K562 (cell line): ENCODE measurements around the gene SNRNP200. TPM values are rescaled to one million over a fixed set of nuclear protein-coding genes. Genes with fewer than 3 reads are reported as not detected.

Experiments used
- BHLHE40 ChIP-seq: IDR thresholded peaks from 2 replicates; pipeline ENCODE4 v1.6.1; 2011; ENCODE audit warnings: low read length, improper control_type of control experiment
- CEBPG ChIP-seq, 3 experiments: fragments of 200-800 bp in 1 of 3; sonication (Bioruptor generic) in 1 of 3; sonication (generic) in 1 of 3; formaldehyde crosslinking in 1 of 3; IDR thresholded peaks in 2 of 3; conservative IDR thresholded peaks in 1 of 3; 2 replicates each; pipeline versions ENCODE4 v1.6.1 to v1.8.0; 2016 to 2022; ENCODE audit warnings: missing compliant biosample characterization in 2 of 3, missing genetic modification characterization in 2 of 3, mild to moderate bottlenecking in 1 of 3, missing genetic modification reagents in 1 of 3
- HCFC1 ChIP-seq: IDR thresholded peaks from 2 replicates; pipeline ENCODE4 v1.6.1; 2012; ENCODE audit warnings: low read depth, low read length, improper control_type of control experiment
- HDAC1 ChIP-seq, 2 experiments: fragments of 450-650 bp; IDR thresholded peaks; 2 replicates each; pipeline ENCODE4 v1.6.1; 2016 to 2017; ENCODE audit warnings: inconsistent platforms in 1 of 2, mild to moderate bottlenecking in 1 of 2, moderate library complexity in 1 of 2
- SAFB2 ChIP-seq: fragments of 200-400 bp; formaldehyde crosslinking; IDR thresholded peaks from 2 replicates; pipeline ENCODE4 v1.6.1; 2018; ENCODE audit warnings: borderline replicate concordance, low read length, low read depth, moderate library complexity; ENCODE audit not compliant: severe bottlenecking
- ZNF507 ChIP-seq: conservative IDR thresholded peaks from 2 replicates; pipeline ENCODE4 v1.6.1; 2017; ENCODE audit warnings: missing genetic modification characterization, missing compliant biosample characterization
- polyA plus RNA-seq, 8 experiments: library from polyadenylated mRNA; depleted of rRNA in 4 of 8; stranded (reverse) in 5 of 8; unstranded in 3 of 8; fragments of >200 nt; fragmentation: Nextera tagmentation in 2 of 8; fragmentation: Illumina TruSeq in 1 of 8; extraction: Ambion mirVana in 2 of 8; extraction: Trizol in 1 of 8; gene quantifications; 2 replicates each; pipeline versions ENCODE4 v1.2.1 to v1.2.3, GENCODE V29; 2011 to 2014; ENCODE audit warnings: inconsistent platforms in 1 of 8, missing spikeins in 1 of 8
- total RNA-seq, 7 experiments: library from RNA; depleted of rRNA in 6 of 7; stranded (reverse); fragments of >200 nt in 6 of 7; fragmentation: Illumina TruSeq in 2 of 7; extraction: Trizol in 2 of 7; gene quantifications; 2 replicates each; pipeline versions ENCODE4 v1.2.1 to v1.2.3, GENCODE V29; 2011 to 2021; ENCODE audit warnings: low replicate concordance in 1 of 7
- TF ChIP-seq, protein P1 (sequence below): fragments of 450-650 bp; formaldehyde crosslinking; conservative IDR thresholded peaks from 2 replicates; pipeline ENCODE4 v1.4.0; 2022; ENCODE audit warnings: mild to moderate bottlenecking, missing genetic modification characterization
- TF ChIP-seq, protein P2 (sequence below), 2 experiments: fragments of 450-650 bp in 1 of 2; IDR thresholded peaks; 2 replicates each; pipeline ENCODE4 v1.6.1; 2011 to 2017; ENCODE audit warnings: low read depth in 2 of 2, antibody characterized with exemption in 1 of 2, borderline replicate concordance in 1 of 2, low read length in 1 of 2, mild to moderate bottlenecking in 1 of 2, mixed read lengths in 1 of 2; ENCODE audit not compliant: control insufficient read depth in 1 of 2
- TF ChIP-seq, protein P3 (sequence below): sonication (generic); formaldehyde crosslinking; IDR thresholded peaks from 2 replicates; pipeline ENCODE4 v1.9.0; 2022; ENCODE audit warnings: mild to moderate bottlenecking, missing genetic modification reagents
- TF ChIP-seq, protein P4 (sequence below): fragments of 450-650 bp; IDR thresholded peaks from 2 replicates; pipeline ENCODE4 v1.6.1; 2017; ENCODE audit warnings: mild to moderate bottlenecking, moderate library complexity
- TF ChIP-seq, protein P5 (sequence below): fragments of 200-800 bp; sonication (Bioruptor generic); IDR thresholded peaks from 2 replicates; pipeline ENCODE4 v1.6.1; 2017; ENCODE audit warnings: missing genetic modification characterization, missing compliant biosample characterization
- TF ChIP-seq, protein P6 (sequence below): fragments of 450-650 bp; conservative IDR thresholded peaks from 2 replicates; pipeline ENCODE4 v1.6.1; 2016; ENCODE audit warnings: missing genetic modification characterization, low read depth, mild to moderate bottlenecking, control low read depth, missing compliant biosample characterization

The SNRNP200 gene
- total and polyA plus RNA-seq, 9 of the 15 experiments (the other 6 are each of a cell fraction or from before 2014, with no cell fraction given): 76.1 to 231 (median 155) TPM

DNA sequence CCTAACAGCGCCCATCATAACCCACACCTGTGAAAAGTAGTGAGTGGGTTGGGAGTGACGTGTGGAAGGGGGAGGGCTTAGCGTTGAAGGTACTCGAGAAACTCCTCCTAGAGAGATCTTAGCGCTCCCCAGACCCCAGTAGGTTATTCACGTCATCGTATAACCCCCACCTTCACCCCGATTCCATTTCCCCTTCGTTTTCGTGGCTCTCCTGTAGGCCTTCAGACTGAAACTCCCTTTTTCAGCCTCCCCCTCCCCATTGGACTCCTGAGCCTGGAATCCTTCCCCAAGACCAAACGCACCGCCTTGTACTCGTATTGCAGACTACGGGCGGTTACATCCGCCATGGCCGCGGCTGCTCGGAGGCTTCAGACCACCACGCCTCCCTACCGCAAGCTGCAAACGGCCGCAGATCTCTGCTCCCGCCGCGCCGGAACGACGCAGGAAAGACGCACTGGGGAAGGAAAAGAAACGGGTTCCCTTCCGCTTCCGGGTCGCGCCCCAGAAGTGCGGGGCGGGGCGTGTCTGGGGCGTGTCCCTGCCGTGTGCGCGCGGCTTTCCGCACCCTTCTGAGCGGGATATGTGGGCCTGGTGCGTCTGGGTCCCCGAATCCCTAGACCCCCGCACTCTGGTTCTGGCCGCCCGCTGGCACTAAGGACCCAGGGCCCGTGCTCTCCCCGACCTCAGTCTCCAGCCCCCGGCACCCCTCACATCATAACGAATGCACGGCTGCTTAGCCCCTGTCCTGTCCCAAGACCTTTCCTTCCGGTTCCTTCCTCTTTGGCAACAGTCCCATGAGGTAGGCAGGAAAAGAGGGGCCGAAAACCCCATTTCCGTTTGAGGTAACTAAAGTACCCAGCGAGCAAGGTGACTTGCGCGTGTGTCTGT is at the start of gene SNRNP200 (continued):
- TF ChIP-seq, protein P1, sequence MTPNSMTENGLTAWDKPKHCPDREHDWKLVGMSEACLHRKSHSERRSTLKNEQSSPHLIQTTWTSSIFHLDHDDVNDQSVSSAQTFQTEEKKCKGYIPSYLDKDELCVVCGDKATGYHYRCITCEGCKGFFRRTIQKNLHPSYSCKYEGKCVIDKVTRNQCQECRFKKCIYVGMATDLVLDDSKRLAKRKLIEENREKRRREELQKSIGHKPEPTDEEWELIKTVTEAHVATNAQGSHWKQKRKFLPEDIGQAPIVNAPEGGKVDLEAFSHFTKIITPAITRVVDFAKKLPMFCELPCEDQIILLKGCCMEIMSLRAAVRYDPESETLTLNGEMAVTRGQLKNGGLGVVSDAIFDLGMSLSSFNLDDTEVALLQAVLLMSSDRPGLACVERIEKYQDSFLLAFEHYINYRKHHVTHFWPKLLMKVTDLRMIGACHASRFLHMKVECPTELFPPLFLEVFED (CRISPR knock-in tag): peak; percentile 78; the same call in 1 of the 2 replicates
- TF ChIP-seq BHLHE40 (no peak), HDAC1 (IDR thresholded peaks at IDR 0.05) (peak; percentile 53 to 92; a peak in 3 of 4 replicates), ZNF507 (no peak), CEBPG (CRISPR knock-in tag; IDR thresholded peaks at IDR 0.05) (no peak), CEBPG (tag; conservative IDR thresholded peaks at IDR 0.05 in 1 of 2, IDR thresholded peaks at IDR 0.05 in 1 of 2) (no peak), SAFB2 (no peak), HCFC1 (peak; percentile 83)
- TF ChIP-seq, protein P2, sequence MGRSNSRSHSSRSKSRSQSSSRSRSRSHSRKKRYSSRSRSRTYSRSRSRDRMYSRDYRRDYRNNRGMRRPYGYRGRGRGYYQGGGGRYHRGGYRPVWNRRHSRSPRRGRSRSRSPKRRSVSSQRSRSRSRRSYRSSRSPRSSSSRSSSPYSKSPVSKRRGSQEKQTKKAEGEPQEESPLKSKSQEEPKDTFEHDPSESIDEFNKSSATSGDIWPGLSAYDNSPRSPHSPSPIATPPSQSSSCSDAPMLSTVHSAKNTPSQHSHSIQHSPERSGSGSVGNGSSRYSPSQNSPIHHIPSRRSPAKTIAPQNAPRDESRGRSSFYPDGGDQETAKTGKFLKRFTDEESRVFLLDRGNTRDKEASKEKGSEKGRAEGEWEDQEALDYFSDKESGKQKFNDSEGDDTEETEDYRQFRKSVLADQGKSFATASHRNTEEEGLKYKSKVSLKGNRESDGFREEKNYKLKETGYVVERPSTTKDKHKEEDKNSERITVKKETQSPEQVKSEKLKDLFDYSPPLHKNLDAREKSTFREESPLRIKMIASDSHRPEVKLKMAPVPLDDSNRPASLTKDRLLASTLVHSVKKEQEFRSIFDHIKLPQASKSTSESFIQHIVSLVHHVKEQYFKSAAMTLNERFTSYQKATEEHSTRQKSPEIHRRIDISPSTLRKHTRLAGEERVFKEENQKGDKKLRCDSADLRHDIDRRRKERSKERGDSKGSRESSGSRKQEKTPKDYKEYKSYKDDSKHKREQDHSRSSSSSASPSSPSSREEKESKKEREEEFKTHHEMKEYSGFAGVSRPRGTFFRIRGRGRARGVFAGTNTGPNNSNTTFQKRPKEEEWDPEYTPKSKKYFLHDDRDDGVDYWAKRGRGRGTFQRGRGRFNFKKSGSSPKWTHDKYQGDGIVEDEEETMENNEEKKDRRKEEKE (IDR thresholded peaks at IDR 0.05; ENCODE audit: borderline replicate concordance in 1 of 2, control insufficient read depth in 1 of 2, low read depth in 2 of 2, low read length in 1 of 2): peak in 1 of 2 experiments; percentile 95; a peak in 2 of 4 replicates
- TF ChIP-seq, protein P3, sequence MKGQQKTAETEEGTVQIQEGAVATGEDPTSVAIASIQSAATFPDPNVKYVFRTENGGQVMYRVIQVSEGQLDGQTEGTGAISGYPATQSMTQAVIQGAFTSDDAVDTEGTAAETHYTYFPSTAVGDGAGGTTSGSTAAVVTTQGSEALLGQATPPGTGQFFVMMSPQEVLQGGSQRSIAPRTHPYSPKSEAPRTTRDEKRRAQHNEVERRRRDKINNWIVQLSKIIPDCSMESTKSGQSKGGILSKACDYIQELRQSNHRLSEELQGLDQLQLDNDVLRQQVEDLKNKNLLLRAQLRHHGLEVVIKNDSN: no peak
- TF ChIP-seq, protein P4, sequence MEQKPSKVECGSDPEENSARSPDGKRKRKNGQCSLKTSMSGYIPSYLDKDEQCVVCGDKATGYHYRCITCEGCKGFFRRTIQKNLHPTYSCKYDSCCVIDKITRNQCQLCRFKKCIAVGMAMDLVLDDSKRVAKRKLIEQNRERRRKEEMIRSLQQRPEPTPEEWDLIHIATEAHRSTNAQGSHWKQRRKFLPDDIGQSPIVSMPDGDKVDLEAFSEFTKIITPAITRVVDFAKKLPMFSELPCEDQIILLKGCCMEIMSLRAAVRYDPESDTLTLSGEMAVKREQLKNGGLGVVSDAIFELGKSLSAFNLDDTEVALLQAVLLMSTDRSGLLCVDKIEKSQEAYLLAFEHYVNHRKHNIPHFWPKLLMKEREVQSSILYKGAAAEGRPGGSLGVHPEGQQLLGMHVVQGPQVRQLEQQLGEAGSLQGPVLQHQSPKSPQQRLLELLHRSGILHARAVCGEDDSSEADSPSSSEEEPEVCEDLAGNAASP: no peak
- TF ChIP-seq, protein P5, sequence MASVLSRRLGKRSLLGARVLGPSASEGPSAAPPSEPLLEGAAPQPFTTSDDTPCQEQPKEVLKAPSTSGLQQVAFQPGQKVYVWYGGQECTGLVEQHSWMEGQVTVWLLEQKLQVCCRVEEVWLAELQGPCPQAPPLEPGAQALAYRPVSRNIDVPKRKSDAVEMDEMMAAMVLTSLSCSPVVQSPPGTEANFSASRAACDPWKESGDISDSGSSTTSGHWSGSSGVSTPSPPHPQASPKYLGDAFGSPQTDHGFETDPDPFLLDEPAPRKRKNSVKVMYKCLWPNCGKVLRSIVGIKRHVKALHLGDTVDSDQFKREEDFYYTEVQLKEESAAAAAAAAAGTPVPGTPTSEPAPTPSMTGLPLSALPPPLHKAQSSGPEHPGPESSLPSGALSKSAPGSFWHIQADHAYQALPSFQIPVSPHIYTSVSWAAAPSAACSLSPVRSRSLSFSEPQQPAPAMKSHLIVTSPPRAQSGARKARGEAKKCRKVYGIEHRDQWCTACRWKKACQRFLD (CRISPR knock-in tag): 0 out of 2 replicates have a peak, but pooled peaks have one; percentile 50
- TF ChIP-seq, protein P6, sequence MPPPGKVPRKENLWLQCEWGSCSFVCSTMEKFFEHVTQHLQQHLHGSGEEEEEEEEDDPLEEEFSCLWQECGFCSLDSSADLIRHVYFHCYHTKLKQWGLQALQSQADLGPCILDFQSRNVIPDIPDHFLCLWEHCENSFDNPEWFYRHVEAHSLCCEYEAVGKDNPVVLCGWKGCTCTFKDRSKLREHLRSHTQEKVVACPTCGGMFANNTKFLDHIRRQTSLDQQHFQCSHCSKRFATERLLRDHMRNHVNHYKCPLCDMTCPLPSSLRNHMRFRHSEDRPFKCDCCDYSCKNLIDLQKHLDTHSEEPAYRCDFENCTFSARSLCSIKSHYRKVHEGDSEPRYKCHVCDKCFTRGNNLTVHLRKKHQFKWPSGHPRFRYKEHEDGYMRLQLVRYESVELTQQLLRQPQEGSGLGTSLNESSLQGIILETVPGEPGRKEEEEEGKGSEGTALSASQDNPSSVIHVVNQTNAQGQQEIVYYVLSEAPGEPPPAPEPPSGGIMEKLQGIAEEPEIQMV (tag): no peak; the same call in 1 of the 2 replicates
